GM12878 (cell line): ENCODE measurements around the gene INO80B.

Experiments
- EED ChIP-seq: sonication (generic); IDR thresholded peaks from 2 replicates; pipeline ENCODE4 v1.6.1; 2016; ENCODE audit warnings: antibody characterized with exemption, low read depth
- POLR2AphosphoS5 ChIP-seq: IDR thresholded peaks from 2 replicates; pipeline ENCODE4 v1.6.1; 2011; ENCODE audit warnings: mild to moderate bottlenecking, low read length, inconsistent platforms

- TF ChIP-seq EED (no peak; the same call in 1 of the 2 replicates), POLR2AphosphoS5 (no peak)
Measured at GRCh38 chr2:74414881-74415761, 39.8 kb upstream of the INO80B start.
